Skeletal muscle satellite cell (primary cell): ENCODE results near the gene NUP155.
A peak's percentile ranks its signal among the peaks of the same experiment; 100 is the strongest.
"Not testable (repeated sequence)": the region's sequence is repeated elsewhere in the genome, so short reads cannot be mapped to it uniquely, and the experiment has no call there.

Source experiments
- H3K27me3 ChIP-seq: 2 replicates; pipeline ENCODE4 v1.7.0; 2013; ENCODE audit warnings: low read length; ENCODE audit not compliant: control insufficient read depth, insufficient read depth
- H3K36me3 ChIP-seq: 2 replicates; pipeline ENCODE4 v1.7.0; 2013; ENCODE audit warnings: mild to moderate bottlenecking, control low read depth, low read length; ENCODE audit not compliant: insufficient read depth
- H3K4me1 ChIP-seq: 2 replicates; pipeline ENCODE4 v1.7.0; 2013; ENCODE audit warnings: low read length; ENCODE audit not compliant: control insufficient read depth, insufficient read depth
- H3K4me2 ChIP-seq: 2 replicates; pipeline ENCODE4 v1.7.0; 2013; ENCODE audit warnings: mild to moderate bottlenecking, low read length
- H3K4me3 ChIP-seq: 2 replicates; pipeline ENCODE4 v1.7.0; 2013; ENCODE audit warnings: low read length
- H3K9ac ChIP-seq: 2 replicates; pipeline ENCODE4 v1.7.0; 2013; ENCODE audit warnings: mild to moderate bottlenecking, low read depth, low read length, moderate library complexity
- H3K9me3 ChIP-seq: replicated peaks from 2 replicates; pipeline ENCODE4 v1.7.0; 2013; ENCODE audit warnings: mild to moderate bottlenecking, control low read depth, low read length

NUP155 gene

DNA sequence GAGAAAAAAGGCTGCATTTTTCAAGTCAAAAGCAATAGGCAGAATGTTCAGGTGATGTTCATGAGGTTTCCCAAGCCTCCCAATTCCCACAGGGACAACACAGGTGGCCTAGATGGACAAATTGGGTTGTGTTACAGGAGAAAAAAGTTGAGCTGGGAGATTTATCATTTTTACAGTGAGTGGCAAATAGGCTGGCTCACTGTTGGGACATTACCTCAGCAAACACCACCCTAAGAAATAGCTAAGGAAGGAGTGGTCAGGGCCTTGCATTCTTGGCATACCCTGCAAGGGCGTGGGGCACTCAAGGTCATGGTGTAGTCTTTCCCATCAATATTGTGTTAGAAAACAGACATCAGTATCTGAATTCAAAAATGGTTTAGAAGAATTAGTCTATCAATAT is 98.4 kb downstream of the NUP155 start:
- Histone ChIP-seq H3K4me1 (peaks cover 8% of the 10 kb centered on the region), H3K36me3 (no peaks in the 10 kb centered on the region), H3K27me3 (no peaks in the 10 kb centered on the region), H3K9me3 (peaks cover 13% of the 10 kb centered on the region), H3K4me3 (no peak overlapping the region), H3K4me2 (peak overlapping the region; percentile 24), H3K9ac (peak overlapping the region; percentile 35)

DNA sequence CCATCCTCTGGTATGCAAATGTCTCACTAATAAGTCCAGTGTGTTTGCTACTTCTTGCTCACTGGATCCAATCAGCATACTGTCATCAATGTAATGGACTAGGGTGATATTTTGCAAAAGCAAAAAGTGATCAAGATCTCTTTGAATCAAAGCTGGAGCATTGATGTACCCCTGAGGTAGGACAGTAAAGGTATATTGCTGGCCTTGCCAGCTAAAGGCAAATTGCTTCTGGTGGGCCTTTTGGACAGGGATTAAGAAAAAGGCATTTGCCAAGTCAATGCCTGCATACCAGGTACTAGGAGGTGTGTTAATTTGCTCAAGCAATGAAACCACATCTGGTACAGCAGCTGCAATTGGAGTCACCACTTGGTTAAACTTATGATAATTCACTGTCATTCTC is 102.8 kb downstream of the NUP155 start:
- peaks cover 13% of the 10 kb centered on the region for H3K9me3 ChIP-seq
- H3K9ac ChIP-seq, H3K4me2 ChIP-seq, H3K27me3 ChIP-seq, H3K4me3 ChIP-seq, H3K36me3 ChIP-seq, H3K4me1 ChIP-seq: not testable (repeated sequence)

DNA sequence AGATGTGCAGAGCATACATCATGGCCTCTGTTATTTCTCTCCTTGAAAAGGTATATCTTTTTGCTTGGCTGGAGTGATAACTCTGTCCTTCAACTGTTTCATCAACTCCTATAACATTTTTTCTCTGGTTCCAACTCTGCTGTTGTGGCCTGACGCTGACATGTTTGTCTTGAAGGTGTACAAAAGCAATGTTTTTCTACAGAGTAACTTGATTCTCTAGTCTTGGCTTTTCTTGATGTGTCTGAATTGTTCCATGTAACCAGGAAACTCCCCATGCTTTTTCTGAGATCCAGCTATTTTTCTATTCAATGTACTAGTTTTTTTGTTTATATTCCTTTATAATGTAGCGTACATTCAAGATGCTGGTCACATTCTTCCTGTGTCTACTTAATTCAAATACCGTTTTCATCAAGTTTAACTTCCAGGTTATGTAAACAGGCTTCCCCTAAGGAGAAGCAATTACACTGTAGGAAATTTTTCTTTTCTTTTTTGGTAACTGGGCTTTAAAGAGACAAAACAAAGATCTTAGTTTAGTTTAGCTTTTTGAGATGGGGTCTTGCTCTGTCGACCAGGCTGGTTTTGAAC is 115.0 kb downstream of the NUP155 start:
- Histone ChIP-seq H3K36me3 (no peaks in the 10 kb centered on the region), H3K4me3 (no peak overlapping the region), H3K4me2 (no peak overlapping the region), H3K4me1 (no peaks in the 10 kb centered on the region), H3K27me3 (no peaks in the 10 kb centered on the region), H3K9me3 (no peaks in the 10 kb centered on the region), H3K9ac (no peak overlapping the region)

DNA sequence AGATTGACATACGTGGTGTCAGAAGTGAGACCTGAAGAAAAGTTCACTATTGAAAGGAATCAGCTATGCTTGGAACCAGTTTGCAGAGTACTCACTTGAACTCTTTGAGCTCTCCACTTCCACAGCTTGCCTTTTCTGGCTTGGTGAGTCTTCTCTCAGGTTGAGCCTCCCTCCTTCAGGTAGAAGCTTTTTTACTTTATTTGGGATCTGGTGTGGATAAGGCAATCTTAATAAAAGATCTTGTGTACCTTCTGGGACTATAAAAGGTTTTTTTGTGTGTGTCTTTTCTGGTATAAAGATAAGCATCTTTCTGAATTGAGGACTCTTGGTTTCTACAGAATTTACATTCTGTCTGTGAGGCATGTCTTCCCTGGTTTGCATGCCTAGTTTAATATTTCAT is 116.3 kb downstream of the NUP155 start:
- H3K4me2 ChIP-seq: no peak overlapping the region
- peaks cover 5% of the 10 kb centered on the region for H3K4me1 ChIP-seq
- no peaks in the 10 kb centered on the region for H3K27me3 ChIP-seq
- H3K4me3 ChIP-seq: no peak overlapping the region
- H3K36me3 ChIP-seq: no peaks in the 10 kb centered on the region
- H3K9me3 ChIP-seq: no peaks in the 10 kb centered on the region
- H3K9ac ChIP-seq: no peak overlapping the region

DNA sequence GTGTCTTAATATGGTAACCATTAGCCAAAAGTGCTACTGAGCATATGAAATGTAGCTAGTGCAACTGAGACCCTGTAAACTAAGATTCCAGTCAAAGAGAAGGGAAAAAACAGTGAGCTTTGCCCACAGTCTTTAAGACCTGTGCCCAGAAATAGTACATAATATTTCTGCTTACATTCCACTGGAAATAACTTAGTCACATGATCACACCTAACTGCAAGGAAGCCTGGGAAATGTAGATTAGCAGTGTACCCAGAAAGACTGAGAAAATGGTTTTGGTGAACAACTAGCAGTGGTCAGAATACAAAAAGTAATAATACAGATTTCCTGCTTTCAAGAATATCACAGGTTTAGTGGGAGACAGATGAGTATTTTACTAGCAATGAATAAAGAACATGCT is 119.2 kb downstream of the NUP155 start:
- no peaks in the 10 kb centered on the region for H3K9me3 ChIP-seq
- H3K4me1 ChIP-seq: peaks cover 8% of the 10 kb centered on the region
- no peaks in the 10 kb centered on the region for H3K36me3 ChIP-seq
- no peak overlapping the region for H3K4me2 ChIP-seq
- no peak overlapping the region for H3K9ac ChIP-seq
- H3K4me3 ChIP-seq: no peak overlapping the region
- no peaks in the 10 kb centered on the region for H3K27me3 ChIP-seq

DNA sequence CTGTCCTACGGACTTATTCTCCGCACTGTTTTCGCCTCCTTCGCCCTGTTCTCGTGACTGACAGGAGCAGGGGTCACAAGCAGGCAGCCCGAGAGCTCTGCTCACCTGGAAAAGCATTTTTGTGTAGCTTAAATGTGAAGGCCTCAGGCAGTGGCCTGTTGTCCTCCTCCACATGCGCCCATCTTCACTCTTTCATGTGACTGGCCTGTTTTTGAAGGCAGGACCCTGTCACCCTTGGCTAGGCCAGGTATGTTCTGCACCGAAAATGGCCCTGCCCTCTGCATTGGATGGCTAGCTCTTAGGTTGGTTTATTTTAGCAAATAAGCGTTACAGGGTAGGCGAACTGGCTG is 121.1 kb downstream of the NUP155 start:
- Histone ChIP-seq H3K9me3 (no peaks in the 10 kb centered on the region), H3K4me1 (peaks cover 8% of the 10 kb centered on the region), H3K4me2 (peak overlapping the region; percentile 94), H3K36me3 (no peaks in the 10 kb centered on the region), H3K9ac (peak overlapping the region; percentile 99), H3K27me3 (no peaks in the 10 kb centered on the region), H3K4me3 (peak overlapping the region; percentile 94)

DNA sequence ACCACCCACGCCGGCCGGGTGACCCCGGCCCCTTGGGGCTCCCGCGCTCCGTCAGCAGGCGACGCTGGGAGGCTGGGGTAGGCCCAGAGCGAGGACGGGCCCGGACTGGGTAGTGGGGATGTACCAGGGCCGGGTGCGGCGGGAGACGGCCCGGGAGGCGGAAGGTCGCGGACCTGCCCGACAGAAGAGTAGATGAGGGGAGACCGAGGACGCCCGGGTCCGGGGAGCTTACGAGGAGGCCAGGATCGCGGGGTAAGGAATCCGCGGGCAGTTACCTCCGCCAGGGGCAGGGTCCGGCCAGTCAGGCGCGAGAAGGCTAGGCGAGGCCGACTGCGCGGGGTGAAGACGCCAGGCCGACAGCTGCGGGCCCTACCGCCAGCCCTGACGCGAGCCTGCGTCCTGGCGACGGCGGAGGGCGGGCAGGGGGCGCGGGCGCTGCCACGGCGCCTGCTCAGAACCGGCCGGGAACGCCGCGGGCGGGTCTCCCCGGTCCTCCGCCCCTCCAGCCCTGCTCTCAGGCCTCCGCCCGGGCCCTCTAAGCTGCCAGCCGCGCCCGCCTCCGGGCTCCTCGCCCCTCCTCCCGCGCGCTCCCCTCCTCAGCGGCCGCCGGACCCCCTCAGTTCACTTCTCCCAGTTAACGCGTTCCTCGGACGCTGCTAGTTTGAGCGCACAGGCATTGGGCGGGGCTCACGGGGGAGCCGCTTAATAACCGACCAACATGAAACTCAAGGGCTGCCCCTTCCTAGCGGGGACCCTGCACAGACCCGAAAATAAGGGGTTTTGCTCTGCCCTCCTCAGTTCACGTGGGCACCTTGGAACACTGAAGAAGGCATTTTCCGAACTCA is 121.7 kb downstream of the NUP155 start, which contains the start of gene CPLANE1:
Gene CPLANE1, minus strand, starts transcription at position 407 of the 845 bp plus-strand sequence. CDS start 1,678 bp downstream, outside the sequence.
- Histone ChIP-seq H3K4me3 (peak within 1 kb of the TSS; percentile 94), H3K36me3 (peaks cover 3% of the 10 kb centered on the region), H3K4me1 (peaks cover 8% of the 10 kb centered on the region), H3K9ac (peak within 1 kb of the TSS; percentile 99), H3K27me3 (no peaks in the 10 kb centered on the region), H3K9me3 (no peaks in the 10 kb centered on the region), H3K4me2 (peak within 1 kb of the TSS; percentile 94)

DNA sequence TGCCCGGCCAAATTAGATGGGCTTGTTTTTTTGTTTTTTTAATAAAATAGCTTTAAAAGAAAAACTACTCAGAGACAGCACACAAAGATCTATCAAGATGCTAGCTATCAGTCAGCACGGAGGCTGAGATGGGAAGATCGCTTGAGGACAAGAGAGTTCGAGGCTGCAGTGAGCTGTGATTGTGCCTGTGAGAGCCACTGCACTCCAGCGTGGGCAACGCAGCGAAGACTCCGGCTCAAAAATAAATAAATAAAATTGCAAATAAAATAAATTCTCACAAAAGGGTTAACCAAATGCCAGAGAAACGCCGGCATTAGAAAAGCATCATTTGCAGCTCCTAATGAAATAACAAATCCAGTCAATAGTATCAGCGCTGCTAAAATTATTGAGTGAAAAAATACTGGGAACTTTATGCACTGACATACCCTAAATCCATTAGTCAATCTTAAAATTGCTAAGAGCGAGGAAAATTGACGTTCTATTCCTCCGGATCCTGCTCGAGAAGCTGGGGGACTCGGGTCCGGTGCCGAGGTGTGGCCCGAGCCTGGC is 122.4 kb downstream of the NUP155 start:
- peaks cover 8% of the 10 kb centered on the region for H3K4me1 ChIP-seq
- H3K9ac ChIP-seq: peak overlapping the region; percentile 99
- no peaks in the 10 kb centered on the region for H3K9me3 ChIP-seq

DNA sequence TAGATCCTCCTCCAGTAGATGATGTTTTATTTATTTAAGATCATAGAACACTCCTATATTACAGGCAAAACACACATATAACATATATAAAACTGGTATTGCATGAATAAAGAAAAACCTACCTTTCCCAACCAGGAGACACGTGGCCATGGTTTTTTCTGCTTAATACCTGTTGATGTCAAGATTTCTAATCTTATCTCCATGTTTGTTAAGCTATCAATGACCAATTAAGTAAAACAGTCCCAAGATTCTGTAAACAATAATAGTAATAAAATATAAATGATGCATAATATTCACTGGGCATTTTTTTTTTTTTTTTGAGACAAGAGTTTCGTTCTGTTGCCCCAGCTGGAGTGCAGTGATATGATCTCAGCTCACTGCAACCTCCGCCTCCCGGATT is 123.4 kb downstream of the NUP155 start:
- Histone ChIP-seq H3K27me3 (no peaks in the 10 kb centered on the region), H3K4me3 (no peak overlapping the region), H3K9me3 (no peaks in the 10 kb centered on the region), H3K9ac (no peak overlapping the region), H3K36me3 (peaks cover 7% of the 10 kb centered on the region), H3K4me2 (peak overlapping the region; percentile 94), H3K4me1 (peaks cover 8% of the 10 kb centered on the region)

More for the DNA sequence above, 122.4 kb downstream of the NUP155 start:
- H3K27me3 ChIP-seq: no peaks in the 10 kb centered on the region
- H3K4me3 ChIP-seq: peak overlapping the region; percentile 94
- H3K4me2 ChIP-seq: peak overlapping the region; percentile 94
- H3K36me3 ChIP-seq: peaks cover 7% of the 10 kb centered on the region

DNA sequence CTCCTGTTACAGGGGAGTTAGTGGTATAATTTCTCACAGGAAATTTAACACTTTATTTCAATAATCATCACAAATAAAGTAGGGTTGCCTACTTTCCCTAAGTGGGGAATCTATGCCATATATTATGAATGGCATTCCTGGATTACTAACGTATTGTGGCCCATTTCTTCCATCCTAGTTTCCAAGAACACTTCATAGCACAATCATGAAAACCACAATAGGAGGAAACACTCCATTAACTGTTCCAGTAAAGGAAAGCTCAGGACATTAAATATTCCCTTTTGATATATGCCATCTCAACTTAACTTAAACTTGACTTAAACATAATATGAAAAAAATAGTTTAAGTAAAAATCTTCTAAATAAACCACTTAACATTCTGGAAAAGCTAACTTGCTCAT is 123.9 kb downstream of the NUP155 start:
- Histone ChIP-seq H3K27me3 (no peaks in the 10 kb centered on the region), H3K4me3 (no peak overlapping the region), H3K9ac (no peak overlapping the region), H3K9me3 (no peaks in the 10 kb centered on the region), H3K4me2 (peak overlapping the region; percentile 94), H3K36me3 (peaks cover 7% of the 10 kb centered on the region), H3K4me1 (peaks cover 8% of the 10 kb centered on the region)
